Measurements from ENCODE around the gene HTR6.

Gene HTR6

DNA sequence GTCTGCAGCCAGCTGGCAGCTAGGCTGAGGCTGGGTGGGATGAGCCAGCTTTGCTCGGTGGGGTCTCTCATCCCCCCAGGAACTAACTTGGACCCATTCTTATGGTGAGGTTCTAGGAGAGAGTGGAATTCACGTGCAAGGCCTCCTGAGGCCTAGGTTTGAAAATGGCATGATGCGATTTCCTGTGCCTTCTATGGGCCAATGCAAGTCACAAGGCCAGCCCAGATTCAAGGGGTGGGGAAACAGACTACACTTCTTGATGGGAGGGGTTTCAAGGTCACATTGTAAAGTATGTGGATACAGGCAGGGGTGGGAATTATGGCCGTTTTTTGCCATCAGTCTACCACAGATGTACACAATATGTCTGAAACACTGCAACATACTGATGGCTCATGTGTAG, 48.3 kb downstream of the HTR6 start:
- Histone ChIP-seq H4K20me1 (no peaks in the 10 kb centered on the region), H3K27me3 (no peaks in the 10 kb centered on the region), H3K4me1 (peaks cover 53% of the 10 kb centered on the region), H3K27ac (0 out of 2 replicates have a peak overlapping the region, but pooled peaks have one; percentile 16), H3K9ac (no peak overlapping the region), H3K36me3 (no peaks in the 10 kb centered on the region; the same call in 1 of the 2 replicates), H3K4me2 (peak overlapping the region; percentile 77), H3K9me3 (no peaks in the 10 kb centered on the region), H3K4me3 (no peak overlapping the region)
- TF ChIP-seq Cebpa-rat (IDR thresholded peaks at IDR 0.05): no peak

DNA sequence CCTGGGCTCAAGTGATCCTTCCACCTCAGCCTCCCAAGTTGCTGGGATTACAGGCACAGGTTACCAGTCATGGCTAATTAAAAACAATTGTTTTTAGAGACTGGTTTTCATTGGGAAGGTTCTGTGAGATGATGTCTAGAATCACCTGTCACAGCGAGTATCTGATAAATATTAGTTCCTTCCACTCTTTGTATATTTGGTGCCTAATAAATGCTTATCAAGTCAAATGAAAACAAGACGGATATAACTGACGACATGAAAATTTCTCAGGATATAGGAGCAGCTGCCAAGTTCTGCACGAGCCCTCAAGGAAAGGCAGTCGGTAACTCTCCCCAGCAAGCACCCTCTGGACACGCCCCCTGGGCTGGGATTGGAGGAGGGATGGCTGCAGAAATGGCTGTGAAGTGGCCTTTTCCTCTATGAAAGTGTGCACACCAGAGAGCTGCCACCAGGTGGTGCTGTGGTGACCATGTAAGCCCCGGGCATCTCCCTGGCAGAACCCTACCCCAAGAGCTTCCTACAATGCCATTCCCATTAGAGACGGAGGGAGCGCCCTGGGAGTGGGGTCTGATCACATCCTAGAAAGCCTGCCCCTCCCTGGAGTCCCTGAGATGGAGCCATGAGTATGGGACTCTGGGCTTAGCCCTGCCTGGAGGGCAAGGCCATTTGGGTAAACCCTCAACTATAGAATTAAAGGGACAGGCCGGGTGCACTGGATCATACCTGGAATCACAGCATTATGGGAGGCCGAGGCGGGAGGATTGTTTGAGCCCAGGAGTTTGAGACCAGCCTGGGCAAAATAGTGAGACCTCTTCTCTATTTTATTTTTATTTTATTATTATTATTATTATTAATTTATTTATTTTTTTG, 50.9 kb downstream of the HTR6 start:
- Histone ChIP-seq H3K9ac (no peak overlapping the region), H3K4me2 (no peak overlapping the region), H3K27me3 (no peaks in the 10 kb centered on the region), H3K36me3 (no peaks in the 10 kb centered on the region), H3K4me1 (peaks cover 51% of the 10 kb centered on the region), H3K9me3 (no peaks in the 10 kb centered on the region), H3K4me3 (no peak overlapping the region), H3K27ac (no peak overlapping the region), H4K20me1 (no peaks in the 10 kb centered on the region)
- TF ChIP-seq Cebpa-rat (IDR thresholded peaks at IDR 0.05): no peak

DNA sequence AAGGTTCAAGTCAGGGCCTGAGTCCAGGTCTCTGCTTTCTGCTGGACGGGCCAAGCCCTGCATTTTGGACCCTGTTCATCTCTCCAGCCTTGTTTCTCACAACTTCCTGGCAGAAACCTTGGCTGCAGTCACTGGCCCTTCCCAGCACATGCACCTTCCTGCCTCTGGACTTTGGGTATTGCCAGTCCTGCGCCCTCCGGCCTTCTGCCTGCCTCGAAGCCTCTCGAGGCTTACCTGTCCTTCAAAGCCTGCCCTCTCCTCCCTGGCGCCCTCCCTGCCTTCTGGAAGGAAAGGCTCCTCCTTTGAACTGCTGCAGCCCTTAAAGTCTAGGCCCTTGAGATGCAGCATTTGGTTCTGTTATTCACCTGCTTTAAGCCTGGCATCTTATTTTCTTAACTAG, 52.8 kb downstream of the HTR6 start:
- Histone ChIP-seq H3K36me3 (no peaks in the 10 kb centered on the region), H3K4me1 (peaks cover 50% of the 10 kb centered on the region), H3K27ac (no peak overlapping the region), H3K27me3 (no peaks in the 10 kb centered on the region), H3K4me2 (no peak overlapping the region), H3K4me3 (no peak overlapping the region), H4K20me1 (no peaks in the 10 kb centered on the region), H3K9ac (no peak overlapping the region), H3K9me3 (no peaks in the 10 kb centered on the region)
- no peak for TF ChIP-seq Cebpa-rat (IDR thresholded peaks at IDR 0.05)

DNA sequence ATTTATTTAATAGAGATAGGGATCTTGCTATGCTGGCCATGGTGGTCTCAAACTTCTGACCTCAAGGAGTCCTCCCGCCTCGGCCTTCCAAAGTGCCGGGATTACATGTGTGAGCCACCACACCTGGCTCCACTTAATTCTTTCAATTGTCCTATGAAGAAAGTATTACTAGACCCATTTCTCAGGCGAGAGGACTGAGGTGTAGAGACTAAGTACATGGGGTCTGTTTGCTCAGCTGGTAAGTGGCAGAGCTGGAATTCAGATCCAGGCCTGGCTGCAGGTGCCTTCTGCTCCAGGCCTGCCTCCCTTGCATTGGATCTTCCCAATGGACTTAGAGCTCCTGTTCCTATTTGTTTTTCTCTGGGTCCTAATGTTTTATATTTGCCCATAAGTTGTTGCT, 55.5 kb downstream of the HTR6 start:
- no peaks in the 10 kb centered on the region for H3K27me3 ChIP-seq
- H3K4me2 ChIP-seq: no peak overlapping the region
- H3K9ac ChIP-seq: no peak overlapping the region
- H3K4me3 ChIP-seq: no peak overlapping the region
- TF ChIP-seq Cebpa-rat (IDR thresholded peaks at IDR 0.05): no peak
- H3K27ac ChIP-seq: no peak overlapping the region
- peaks cover 17% of the 10 kb centered on the region for H3K36me3 ChIP-seq
- no peaks in the 10 kb centered on the region for H4K20me1 ChIP-seq
- peaks cover 28% of the 10 kb centered on the region for H3K4me1 ChIP-seq
- H3K9me3 ChIP-seq: no peaks in the 10 kb centered on the region

DNA sequence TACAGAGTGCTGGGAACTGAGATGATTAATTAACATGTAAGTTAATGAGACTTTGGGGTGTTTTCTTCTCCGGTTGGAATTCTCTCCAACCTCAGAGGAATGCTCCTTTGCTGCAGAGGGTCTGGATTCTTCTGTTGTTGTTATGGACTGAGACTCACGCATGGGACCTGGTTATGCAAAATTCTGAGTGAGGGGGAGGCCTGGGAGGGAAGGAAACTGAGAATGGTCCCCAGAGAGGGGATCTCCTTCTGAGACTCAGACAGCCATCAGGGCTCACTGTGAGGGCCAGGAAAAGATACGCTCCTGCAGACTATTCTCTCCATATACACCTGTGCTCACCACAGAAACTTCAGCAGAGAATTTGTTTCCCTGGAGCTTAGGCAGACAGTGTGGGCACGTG, 56.3 kb downstream of the HTR6 start:
- no peaks in the 10 kb centered on the region for H3K27me3 ChIP-seq
- H3K9ac ChIP-seq: no peak overlapping the region
- H4K20me1 ChIP-seq: no peaks in the 10 kb centered on the region
- H3K9me3 ChIP-seq: no peaks in the 10 kb centered on the region
- peaks cover 22% of the 10 kb centered on the region for H3K4me1 ChIP-seq
- TF ChIP-seq Cebpa-rat (IDR thresholded peaks at IDR 0.05): no peak
- H3K4me2 ChIP-seq: peak overlapping the region; percentile 66
- peak overlapping the region; percentile 41; the same call in 1 of the 2 replicates for H3K27ac ChIP-seq
- no peak overlapping the region for H3K4me3 ChIP-seq
- H3K36me3 ChIP-seq: peaks cover 23% of the 10 kb centered on the region

DNA sequence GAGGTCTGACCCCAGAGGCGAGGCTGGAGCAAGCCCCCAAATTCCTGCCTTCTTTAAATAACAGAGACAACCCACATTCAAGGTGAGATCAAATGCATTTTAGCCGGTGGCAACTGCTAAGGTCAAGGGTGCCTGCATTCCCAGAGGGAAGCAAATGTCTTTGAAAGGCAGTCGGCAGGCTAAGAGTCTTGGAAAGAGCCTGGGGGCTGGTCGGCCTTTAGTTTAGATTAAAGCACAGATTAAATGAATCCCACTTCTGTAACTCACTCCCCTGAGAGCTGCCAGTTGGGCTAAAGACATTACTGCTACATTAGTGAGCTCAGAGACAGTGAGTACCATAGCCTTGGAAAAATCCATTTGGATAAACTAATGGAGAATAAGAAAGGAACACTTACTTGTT, 59.2 kb downstream of the HTR6 start:
- H3K9ac ChIP-seq: no peak overlapping the region
- H3K4me2 ChIP-seq: no peak overlapping the region
- H3K27ac ChIP-seq: no peak overlapping the region
- no peaks in the 10 kb centered on the region for H3K9me3 ChIP-seq
- peaks cover 50% of the 10 kb centered on the region for H3K36me3 ChIP-seq
- TF ChIP-seq Cebpa-rat (IDR thresholded peaks at IDR 0.05): no peak
- no peak overlapping the region for H3K4me3 ChIP-seq
- H3K27me3 ChIP-seq: no peaks in the 10 kb centered on the region
- no peaks in the 10 kb centered on the region for H4K20me1 ChIP-seq
- H3K4me1 ChIP-seq: peaks cover 22% of the 10 kb centered on the region

DNA sequence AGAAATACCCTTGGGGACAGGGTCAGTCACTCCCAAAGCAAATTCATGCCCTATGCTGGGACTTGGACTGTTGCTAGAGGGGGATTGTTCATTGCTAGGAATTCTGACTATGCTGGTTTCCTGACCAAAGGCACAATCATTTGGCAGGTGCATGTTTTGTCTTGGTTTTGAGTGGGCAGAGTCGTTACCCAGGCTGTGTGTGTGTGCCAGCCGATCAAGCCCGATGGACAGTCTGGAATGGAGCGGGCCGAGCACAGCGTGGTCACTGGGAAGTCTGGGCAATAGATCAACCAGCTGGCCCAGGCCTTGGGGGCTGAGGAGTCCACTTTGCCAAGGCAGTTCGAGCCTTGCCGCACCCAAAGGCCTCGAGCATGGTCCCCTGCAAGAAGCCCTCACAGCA, 60.9 kb downstream of the HTR6 start:
- no peak overlapping the region for H3K4me3 ChIP-seq
- no peak overlapping the region for H3K4me2 ChIP-seq
- no peaks in the 10 kb centered on the region for H4K20me1 ChIP-seq
- H3K4me1 ChIP-seq: peaks cover 18% of the 10 kb centered on the region
- no peak overlapping the region for H3K27ac ChIP-seq
- H3K9ac ChIP-seq: no peak overlapping the region
- H3K27me3 ChIP-seq: no peaks in the 10 kb centered on the region
- peaks cover 8% of the 10 kb centered on the region for H3K9me3 ChIP-seq
- H3K36me3 ChIP-seq: peaks cover 57% of the 10 kb centered on the region
- no peak for TF ChIP-seq Cebpa-rat (IDR thresholded peaks at IDR 0.05)

DNA sequence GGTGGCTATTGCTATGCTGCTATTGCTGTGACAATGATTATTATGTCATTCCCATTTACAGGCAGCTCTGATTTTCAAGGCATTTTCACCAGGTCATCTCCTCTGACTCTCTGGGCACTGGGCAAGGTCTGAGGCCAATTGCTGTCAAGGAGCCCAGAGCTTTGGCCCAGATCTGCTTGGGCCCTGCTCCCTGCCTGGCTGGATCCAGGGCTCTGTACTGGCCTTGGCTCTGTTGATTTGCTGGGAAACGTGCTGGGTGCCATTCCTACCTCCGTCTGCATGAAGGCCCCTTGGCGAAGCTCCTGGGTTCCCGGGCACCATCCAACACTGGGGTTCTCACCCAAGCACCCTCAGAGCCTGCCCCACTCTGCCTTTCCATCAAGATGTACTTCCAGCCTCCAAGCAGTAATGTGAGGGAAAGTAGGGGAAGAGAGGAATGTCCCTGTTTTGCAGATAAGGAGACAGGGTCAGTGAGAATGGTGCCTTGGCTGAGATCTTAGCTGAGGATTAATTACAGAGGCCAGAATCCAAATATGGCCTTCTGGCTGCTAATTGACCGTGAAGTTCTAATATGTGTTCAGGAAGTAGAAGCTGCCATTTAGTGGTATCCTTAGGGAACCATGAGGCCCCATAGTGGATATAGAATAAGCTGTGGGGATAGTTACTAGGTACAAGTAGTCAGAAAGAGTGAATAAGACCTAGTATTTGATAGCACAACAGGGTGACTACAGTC, 63.9 kb downstream of the HTR6 start:
- no peaks in the 10 kb centered on the region for H3K4me1 ChIP-seq
- H3K9me3 ChIP-seq: peaks cover 9% of the 10 kb centered on the region
- no peak overlapping the region for H3K9ac ChIP-seq
- no peaks in the 10 kb centered on the region for H4K20me1 ChIP-seq
- no peak overlapping the region for H3K27ac ChIP-seq
- peaks cover 78% of the 10 kb centered on the region for H3K36me3 ChIP-seq
- no peak overlapping the region for H3K4me2 ChIP-seq
- no peak overlapping the region for H3K4me3 ChIP-seq
- TF ChIP-seq Cebpa-rat (IDR thresholded peaks at IDR 0.05): no peak
- no peaks in the 10 kb centered on the region for H3K27me3 ChIP-seq

DNA sequence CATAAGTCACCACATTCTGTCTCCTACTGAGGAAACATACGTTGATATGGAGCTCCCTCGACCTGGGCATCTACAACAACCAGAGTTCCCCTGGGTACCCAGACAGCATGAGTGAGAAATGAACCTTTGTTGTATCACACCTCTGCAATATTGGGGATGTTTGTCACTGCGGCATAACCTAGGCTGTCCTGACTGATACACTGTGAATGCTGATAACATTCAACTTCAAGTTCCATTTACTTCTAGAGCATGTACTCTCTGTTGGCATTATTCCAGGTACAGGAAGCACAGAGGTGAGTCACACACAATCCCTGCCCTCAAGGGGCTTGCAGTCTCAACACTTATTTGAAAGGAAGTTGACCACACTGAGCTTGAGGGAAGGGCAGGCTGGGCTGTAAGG, 65.6 kb downstream of the HTR6 start:
- no peak overlapping the region for H3K4me3 ChIP-seq
- H3K27ac ChIP-seq: no peak overlapping the region
- no peaks in the 10 kb centered on the region for H3K4me1 ChIP-seq
- no peaks in the 10 kb centered on the region for H4K20me1 ChIP-seq
- peaks cover 80% of the 10 kb centered on the region for H3K36me3 ChIP-seq
- H3K9me3 ChIP-seq: peaks cover 9% of the 10 kb centered on the region
- no peaks in the 10 kb centered on the region for H3K27me3 ChIP-seq
- H3K9ac ChIP-seq: no peak overlapping the region
- H3K4me2 ChIP-seq: no peak overlapping the region
- TF ChIP-seq Cebpa-rat (IDR thresholded peaks at IDR 0.05): no peak
